HepG2 (cell line): Measurements from ENCODE around the gene TIRAP. TPM values are rescaled to one million over a fixed set of nuclear protein-coding genes. Genes with fewer than 3 reads are reported as not detected.

Source experiments
- CENPBD1 ChIP-seq: sonication (generic); formaldehyde crosslinking; IDR thresholded peaks from 2 replicates; pipeline ENCODE4 v1.8.0; 2022; ENCODE audit warnings: missing genetic modification reagents, low read depth, mild to moderate bottlenecking, borderline replicate concordance
- DR1 ChIP-seq: sonication (generic); formaldehyde crosslinking; IDR thresholded peaks from 2 replicates; pipeline ENCODE4 v1.8.0; 2021; ENCODE audit warnings: mild to moderate bottlenecking, missing genetic modification reagents, inconsistent platforms
- HNF4G ChIP-seq, 2 experiments: sonication (generic) in 1 of 2; formaldehyde crosslinking in 1 of 2; IDR thresholded peaks; 2 replicates each; pipeline versions ENCODE4 v1.4.0 to v1.6.1; 2011 to 2020; ENCODE audit warnings: borderline replicate concordance in 2 of 2, low read depth in 2 of 2, mild to moderate bottlenecking in 2 of 2, low read length in 1 of 2, missing genetic modification reagents in 1 of 2, moderate library complexity in 1 of 2
- IRF9 ChIP-seq: sonication (generic); formaldehyde crosslinking; IDR thresholded peaks from 2 replicates; pipeline ENCODE4 v1.8.0; 2022; ENCODE audit warnings: missing genetic modification reagents, mild to moderate bottlenecking, borderline replicate concordance
- MAFG ChIP-seq: sonication (generic); formaldehyde crosslinking; IDR thresholded peaks from 2 replicates; pipeline ENCODE4 v1.5.1; 2020; ENCODE audit warnings: mild to moderate bottlenecking, missing genetic modification reagents
- MLLT10 ChIP-seq: sonication (generic); formaldehyde crosslinking; IDR thresholded peaks from 2 replicates; pipeline ENCODE4 v1.4.0; 2020; ENCODE audit warnings: missing genetic modification reagents
- PBX2 ChIP-seq: IDR thresholded peaks from 2 replicates; pipeline ENCODE4 v1.6.1; 2016; ENCODE audit warnings: control low read depth
- PLRG1 ChIP-seq: fragments of 450-650 bp; conservative IDR thresholded peaks from 2 replicates; pipeline ENCODE4 v1.6.1; 2016
- RARA ChIP-seq: IDR thresholded peaks from 2 replicates; pipeline ENCODE4 v1.6.1; 2016; ENCODE audit warnings: missing genetic modification reagents, missing compliant biosample characterization
- RELA ChIP-seq: sonication (generic); formaldehyde crosslinking; IDR thresholded peaks from 2 replicates; pipeline ENCODE4 v1.4.0; 2020; ENCODE audit warnings: missing genetic modification reagents
- REST ChIP-seq, 2 experiments: IDR thresholded peaks; 2 replicates each; pipeline ENCODE4 v1.6.1; 2011 to 2012; ENCODE audit warnings: low read length in 2 of 2, borderline replicate concordance in 1 of 2, low read depth in 1 of 2, mild to moderate bottlenecking in 1 of 2, moderate library complexity in 1 of 2
- SMAD1 ChIP-seq: sonication (generic); formaldehyde crosslinking; IDR thresholded peaks from 2 replicates; pipeline ENCODE4 v1.4.0; 2020; ENCODE audit warnings: missing genetic modification reagents, low read depth, mild to moderate bottlenecking, borderline replicate concordance
- SP4 ChIP-seq: sonication (generic); formaldehyde crosslinking; IDR thresholded peaks from 2 replicates; pipeline ENCODE4 v1.8.1; 2023; ENCODE audit warnings: mild to moderate bottlenecking, missing genetic modification reagents
- TCF12 ChIP-seq, 2 experiments: fragments of 450-650 bp in 1 of 2; sonication (generic) in 1 of 2; formaldehyde crosslinking in 1 of 2; IDR thresholded peaks; 2 replicates each; pipeline versions ENCODE4 v1.6.1 to v1.8.0; 2017 to 2022; ENCODE audit warnings: antibody characterized with exemption in 1 of 2, mild to moderate bottlenecking in 1 of 2, missing genetic modification reagents in 1 of 2, moderate library complexity in 1 of 2
- ZBTB25 ChIP-seq: IDR thresholded peaks from 2 replicates; pipeline ENCODE4 v1.6.1; 2018; ENCODE audit warnings: missing genetic modification reagents
- ZNF17 ChIP-seq: sonication (generic); formaldehyde crosslinking; IDR thresholded peaks from 2 replicates; pipeline ENCODE4 v1.5.0; 2020; ENCODE audit warnings: mild to moderate bottlenecking, missing genetic modification reagents
- ZNF354B ChIP-seq: sonication (generic); formaldehyde crosslinking; IDR thresholded peaks from 2 replicates; pipeline ENCODE4 v1.8.0; 2022; ENCODE audit warnings: mild to moderate bottlenecking, missing genetic modification reagents
- ZNF382 ChIP-seq: sonication (generic); formaldehyde crosslinking; IDR thresholded peaks from 2 replicates; pipeline ENCODE4 v1.5.0; 2020; ENCODE audit warnings: missing genetic modification reagents, mild to moderate bottlenecking, borderline replicate concordance
- ZNF713 ChIP-seq: sonication (generic); formaldehyde crosslinking; IDR thresholded peaks from 2 replicates; pipeline ENCODE4 v1.4.0; 2020; ENCODE audit warnings: mild to moderate bottlenecking, missing genetic modification reagents
- ZNF740 ChIP-seq: sonication (generic); formaldehyde crosslinking; IDR thresholded peaks from 2 replicates; pipeline ENCODE4 v1.4.0; 2020; ENCODE audit warnings: missing genetic modification reagents
- polyA plus RNA-seq, 8 experiments: library from polyadenylated mRNA; depleted of rRNA in 3 of 8; stranded (reverse) in 7 of 8; unstranded in 1 of 8; fragments of >200 nt; fragmentation: Illumina TruSeq in 4 of 8; extraction: Trizol in 4 of 8; gene quantifications; 2 replicates each; pipeline versions ENCODE4 v1.2.1 to v1.2.3, GENCODE V29; 2011 to 2016; ENCODE audit warnings: low read depth in 4 of 8, missing spikeins in 1 of 8, mixed read lengths in 1 of 8; ENCODE audit not compliant: insufficient read depth in 1 of 8
- total RNA-seq, 5 experiments: library from RNA; depleted of rRNA; stranded (reverse); fragments of >200 nt; fragmentation: Illumina TruSeq; extraction: Trizol; gene quantifications; 2 replicates each; pipeline ENCODE4 v1.2.3, GENCODE V29; 2016; ENCODE audit warnings: low read depth in 1 of 5

The TIRAP gene
- total and polyA plus RNA-seq, 2 of the 13 experiments (the other 11 are each of a cell fraction or from before 2014, with no cell fraction given) = 5.4 to 5.7 TPM

- TF ChIP-seq HNF4G (IDR thresholded peaks at IDR 0.05; ENCODE audit: borderline replicate concordance, low read depth, low read length) (no peak), HNF4G (CRISPR knock-in tag; IDR thresholded peaks at IDR 0.05; ENCODE audit: borderline replicate concordance, low read depth) (no peak), RARA (CRISPR knock-in tag) (peak; percentile 6; the same call in 1 of the 2 replicates), ZBTB25 (CRISPR knock-in tag) (0 out of 2 replicates have a peak, but pooled peaks have one; percentile 34), ZNF740 (CRISPR knock-in tag) (no peak; the same call in none of the 2 replicates), MLLT10 (CRISPR knock-in tag) (no peak), ZNF382 (no peak), ZNF17 (CRISPR knock-in tag) (no peak), RELA (no peak), ZNF354B (CRISPR knock-in tag) (no peak), SMAD1 (no peak), CENPBD1 (CRISPR knock-in tag) (no peak; the same call in 1 of the 2 replicates), MAFG (CRISPR knock-in tag) (no peak), SP4 (CRISPR knock-in tag) (peak; percentile 72; the same call in 1 of the 2 replicates), ZNF713 (CRISPR knock-in tag) (no peak), IRF9 (no peak; the same call in 1 of the 2 replicates), REST (IDR thresholded peaks at IDR 0.05; ENCODE audit: borderline replicate concordance in 1 of 2, low read depth in 1 of 2, low read length in 2 of 2) (no peak), PLRG1 (no peak), PBX2 (CRISPR knock-in tag) (no peak), DR1 (CRISPR knock-in tag) (peak; percentile 55), TCF12 (IDR thresholded peaks at IDR 0.05) (no peak), TCF12 (CRISPR knock-in tag; IDR thresholded peaks at IDR 0.05) (peak; percentile 59; the same call in 1 of the 2 replicates)
Measured at GRCh38 chr11:126282736-126283591, at the start of gene TIRAP (continued).
